ENCODE data around the gene CACNA1C. TPM values are rescaled to one million over a fixed set of nuclear protein-coding genes. Genes with fewer than 3 reads are reported as not detected.

CACNA1C gene
- total RNA-seq, 1 experiment from 2014 or later = 1.1 TPM

- TF ChIP-seq, protein P1, sequence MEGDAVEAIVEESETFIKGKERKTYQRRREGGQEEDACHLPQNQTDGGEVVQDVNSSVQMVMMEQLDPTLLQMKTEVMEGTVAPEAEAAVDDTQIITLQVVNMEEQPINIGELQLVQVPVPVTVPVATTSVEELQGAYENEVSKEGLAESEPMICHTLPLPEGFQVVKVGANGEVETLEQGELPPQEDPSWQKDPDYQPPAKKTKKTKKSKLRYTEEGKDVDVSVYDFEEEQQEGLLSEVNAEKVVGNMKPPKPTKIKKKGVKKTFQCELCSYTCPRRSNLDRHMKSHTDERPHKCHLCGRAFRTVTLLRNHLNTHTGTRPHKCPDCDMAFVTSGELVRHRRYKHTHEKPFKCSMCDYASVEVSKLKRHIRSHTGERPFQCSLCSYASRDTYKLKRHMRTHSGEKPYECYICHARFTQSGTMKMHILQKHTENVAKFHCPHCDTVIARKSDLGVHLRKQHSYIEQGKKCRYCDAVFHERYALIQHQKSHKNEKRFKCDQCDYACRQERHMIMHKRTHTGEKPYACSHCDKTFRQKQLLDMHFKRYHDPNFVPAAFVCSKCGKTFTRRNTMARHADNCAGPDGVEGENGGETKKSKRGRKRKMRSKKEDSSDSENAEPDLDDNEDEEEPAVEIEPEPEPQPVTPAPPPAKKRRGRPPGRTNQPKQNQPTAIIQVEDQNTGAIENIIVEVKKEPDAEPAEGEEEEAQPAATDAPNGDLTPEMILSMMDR (conservative IDR thresholded peaks at IDR 0.05) = no peak
- no peak overlapping the region for H3K9ac ChIP-seq (ENCODE audit: extremely low read depth, insufficient read length, low read length)
- no peak overlapping the region for H2BK5ac ChIP-seq (ENCODE audit: insufficient read length, low read length)
- no peak overlapping the region for H4K8ac ChIP-seq (replicated peaks; ENCODE audit: insufficient read length, low read depth, low read length)
- no peaks in the 10 kb centered on the region for H3K79me1 ChIP-seq (ENCODE audit: insufficient read depth, low read depth, low read length, poor library complexity, severe bottlenecking)
- Mint-ChIP-seq H3K36me3 (ENCODE audit: insufficient read depth in 1 of 3, low read depth in 3 of 3) (no peaks in the 10 kb centered on the region), H3K27me3 (ENCODE audit: low read depth) (peaks cover 6% of the 10 kb centered on the region), H3K27ac (no peak overlapping the region), H3K4me3 (no peak overlapping the region), H3K4me1 (no peaks in the 10 kb centered on the region), H3K9me3 (no peaks in the 10 kb centered on the region)
- H2AK5ac ChIP-seq (ENCODE audit: insufficient read length, low read length) = no peak overlapping the region
- H2BK120ac ChIP-seq (ENCODE audit: low read depth, low read length, poor library complexity, severe bottlenecking) = no peak overlapping the region
- no peak overlapping the region for H4K5ac ChIP-seq (ENCODE audit: insufficient read length, low read depth, low read length)
- H2BK20ac ChIP-seq (ENCODE audit: low read depth, low read length, poor library complexity, severe bottlenecking) = no peak overlapping the region
- no peak overlapping the region for H3K27ac ChIP-seq (ENCODE audit: insufficient read length, low read depth, low read length)
- H3K79me2 ChIP-seq (ENCODE audit: insufficient read depth, low read length) = no peaks in the 10 kb centered on the region
- no peak overlapping the region for H2BK12ac ChIP-seq (ENCODE audit: insufficient read length, low read depth, low read length)
- H3K56ac ChIP-seq (ENCODE audit: insufficient read length, low read depth, low read length) = no peak overlapping the region
- no CpG with 5 or more reads among the region's 3 CpGs for WGBS (ENCODE audit: extremely low coverage, insufficient read length, low lambda C conversion rate)
- H3K4ac ChIP-seq (ENCODE audit: low read depth, low read length) = no peak overlapping the region
- H3T11ph ChIP-seq (ENCODE audit: low read length) = no peak overlapping the region
- no peak overlapping the region for H3K18ac ChIP-seq (ENCODE audit: insufficient read length, low read depth, low read length)
- no peak overlapping the region for H3K14ac ChIP-seq (ENCODE audit: insufficient read depth, low read length)
- H2BK15ac ChIP-seq (ENCODE audit: low read depth, low read length) = no peak overlapping the region
- no peak overlapping the region for H3K4me2 ChIP-seq (ENCODE audit: insufficient read depth, insufficient read length, low read length)
- H3K4me1 ChIP-seq (ENCODE audit: insufficient read depth, low read length) = no peaks in the 10 kb centered on the region
- no peaks in the 10 kb centered on the region for H3K27me3 ChIP-seq (ENCODE audit: insufficient read depth, low read length)
- H3K23ac ChIP-seq (ENCODE audit: insufficient read length, low read depth, low read length) = no peak overlapping the region
- no peaks in the 10 kb centered on the region for H3K23me2 ChIP-seq (ENCODE audit: insufficient read length, low read depth, low read length, poor library complexity, severe bottlenecking)
- no peaks in the 10 kb centered on the region for H3K9me3 ChIP-seq (ENCODE audit: control insufficient read depth, low read depth, low read length)
- H4K20me1 ChIP-seq (ENCODE audit: control insufficient read depth, insufficient read depth, insufficient read length) = no peaks in the 10 kb centered on the region
- no peak for DNase-seq
- H4K91ac ChIP-seq (ENCODE audit: insufficient read length, low read depth, low read length) = no peak overlapping the region
- no peak overlapping the region for H2AFZ ChIP-seq (ENCODE audit: low read length)
Observed at GRCh38 chr12:2562400-2562799, 509.6 kb downstream of the CACNA1C start.

Measured in H9 (cell line).